NCI-H1048 (cell line): Measurements from ENCODE around the gene LPXN.
"Not testable (repeated sequence)": the region's sequence is repeated elsewhere in the genome, so short reads cannot be mapped to it uniquely, and the experiment has no call there.

Source experiments
- DNase-seq: peaks from one replicate; lab custom pipeline; 2025; lab: John Stamatoyannopoulos, UW

Gene LPXN

GRCh38 chr11:58579192-58580129 lies 3.8 kb upstream of the LPXN start:
- DNase-seq, result peak; percentile 72

- peak; percentile 95 for DNase-seq
Observed at GRCh38 chr11:58578635-58579191, 3.1 kb upstream of the LPXN start, which contains the start of gene ZFP91. ZFP91 (plus strand) TSS chr11:58579063; CDS start chr11:58579282, 219 bp downstream.

GRCh38 chr11:58578136-58578634 lies 2.5 kb upstream of the LPXN start:
- peak; percentile 94 for DNase-seq

GRCh38 chr11:58577555-58578135 lies 2.0 kb upstream of the LPXN start:
- DNase-seq, result no peak

GRCh38 chr11:58576887-58577471 lies 1.3 kb upstream of the LPXN start:
- DNase-seq, result no peak

- no peak for DNase-seq
Observed at GRCh38 chr11:58574881-58575280, 775 bp downstream of the LPXN start.

GRCh38 chr11:58573451-58574104 lies 2.1 kb downstream of the LPXN start:
- no peak for DNase-seq

- not testable (repeated sequence) for DNase-seq
Observed at GRCh38 chr11:58572906-58573305, 2.8 kb downstream of the LPXN start.

- DNase-seq, result no peak
Observed at GRCh38 chr11:58567889-58568512, 7.7 kb downstream of the LPXN start.

GRCh38 chr11:58564231-58564630 lies 11.4 kb downstream of the LPXN start:
- DNase-seq, result no peak

GRCh38 chr11:58562375-58562800 lies 13.3 kb downstream of the LPXN start:
- no peak for DNase-seq

- DNase-seq, result no peak
Observed at GRCh38 chr11:58561394-58562098, 14.1 kb downstream of the LPXN start.

GRCh38 chr11:58560842-58561241 lies 14.8 kb downstream of the LPXN start:
- DNase-seq, result no peak

GRCh38 chr11:58549644-58550043 lies 26.0 kb downstream of the LPXN start:
- no peak for DNase-seq

- DNase-seq, result no peak
Observed at GRCh38 chr11:58546841-58547240, 28.8 kb downstream of the LPXN start.

GRCh38 chr11:58531865-58532341 lies 43.8 kb downstream of the LPXN start:
- DNase-seq, result no peak

GRCh38 chr11:58530236-58530635 lies 45.4 kb downstream of the LPXN start:
- no peak for DNase-seq

GRCh38 chr11:58527429-58527828 lies 48.2 kb downstream of the LPXN start:
- no peak for DNase-seq

GRCh38 chr11:58526721-58527120 lies 48.9 kb downstream of the LPXN start:
- no peak for DNase-seq

GRCh38 chr11:58525037-58525614 lies 50.5 kb downstream of the LPXN start:
- no peak for DNase-seq
